GM12872 (cell line): ENCODE data around the gene CDKL4.

Experiments
- TF ChIP-seq, protein P1 (sequence below): IDR thresholded peaks from 3 replicates; pipeline ENCODE4 v1.5.1; 2011; ENCODE audit warnings: low read depth, mild to moderate bottlenecking, low read length, moderate library complexity; ENCODE audit not compliant: insufficient read depth

CDKL4 gene

DNA sequence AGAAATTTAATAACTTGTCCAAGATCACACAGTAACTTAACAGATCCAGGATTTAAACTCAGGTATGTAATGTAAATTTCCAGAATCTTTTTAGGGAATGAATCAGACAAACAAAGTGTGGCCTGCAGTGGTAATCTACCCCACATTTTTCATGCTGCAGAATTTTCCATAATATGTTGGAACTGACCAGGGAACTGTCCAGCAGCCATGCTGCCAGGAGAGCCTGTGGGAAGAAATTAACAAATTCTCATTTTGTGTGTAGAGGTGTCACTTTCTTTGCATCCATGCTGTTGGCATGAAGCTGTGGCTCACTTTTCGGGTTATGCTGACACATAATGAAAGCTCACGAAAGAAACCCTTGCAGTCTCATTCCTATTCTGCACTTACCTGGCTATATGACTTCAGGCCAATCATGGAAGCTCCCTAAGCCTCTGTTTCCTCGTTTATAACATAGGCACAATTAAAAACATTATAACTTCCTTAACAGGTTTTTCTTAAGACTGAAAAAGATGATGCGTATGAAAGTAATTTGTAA is 54.7 kb downstream of the CDKL4 start:
- TF ChIP-seq, protein P1, sequence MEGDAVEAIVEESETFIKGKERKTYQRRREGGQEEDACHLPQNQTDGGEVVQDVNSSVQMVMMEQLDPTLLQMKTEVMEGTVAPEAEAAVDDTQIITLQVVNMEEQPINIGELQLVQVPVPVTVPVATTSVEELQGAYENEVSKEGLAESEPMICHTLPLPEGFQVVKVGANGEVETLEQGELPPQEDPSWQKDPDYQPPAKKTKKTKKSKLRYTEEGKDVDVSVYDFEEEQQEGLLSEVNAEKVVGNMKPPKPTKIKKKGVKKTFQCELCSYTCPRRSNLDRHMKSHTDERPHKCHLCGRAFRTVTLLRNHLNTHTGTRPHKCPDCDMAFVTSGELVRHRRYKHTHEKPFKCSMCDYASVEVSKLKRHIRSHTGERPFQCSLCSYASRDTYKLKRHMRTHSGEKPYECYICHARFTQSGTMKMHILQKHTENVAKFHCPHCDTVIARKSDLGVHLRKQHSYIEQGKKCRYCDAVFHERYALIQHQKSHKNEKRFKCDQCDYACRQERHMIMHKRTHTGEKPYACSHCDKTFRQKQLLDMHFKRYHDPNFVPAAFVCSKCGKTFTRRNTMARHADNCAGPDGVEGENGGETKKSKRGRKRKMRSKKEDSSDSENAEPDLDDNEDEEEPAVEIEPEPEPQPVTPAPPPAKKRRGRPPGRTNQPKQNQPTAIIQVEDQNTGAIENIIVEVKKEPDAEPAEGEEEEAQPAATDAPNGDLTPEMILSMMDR, result no peak

DNA sequence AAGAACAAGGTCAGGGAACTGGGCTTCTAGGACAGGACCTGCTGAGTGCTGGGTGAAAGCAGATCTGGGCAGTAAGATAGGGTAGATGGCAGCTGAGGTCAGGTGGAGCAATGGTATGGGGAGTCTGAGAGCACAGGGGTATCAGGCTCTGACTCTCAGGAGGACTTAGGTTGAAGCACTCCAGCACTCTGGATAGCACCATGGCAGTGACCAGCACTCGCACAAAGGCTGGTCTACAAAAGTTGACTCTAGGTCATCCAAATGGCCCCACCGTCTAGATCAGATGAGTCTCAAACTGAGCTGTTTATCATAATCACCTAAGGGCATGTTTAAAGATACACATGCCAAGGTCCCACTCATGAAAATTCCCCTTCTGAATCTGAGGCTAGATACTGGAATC is 60.1 kb downstream of the CDKL4 start:
- TF ChIP-seq, protein P1, result no peak

DNA sequence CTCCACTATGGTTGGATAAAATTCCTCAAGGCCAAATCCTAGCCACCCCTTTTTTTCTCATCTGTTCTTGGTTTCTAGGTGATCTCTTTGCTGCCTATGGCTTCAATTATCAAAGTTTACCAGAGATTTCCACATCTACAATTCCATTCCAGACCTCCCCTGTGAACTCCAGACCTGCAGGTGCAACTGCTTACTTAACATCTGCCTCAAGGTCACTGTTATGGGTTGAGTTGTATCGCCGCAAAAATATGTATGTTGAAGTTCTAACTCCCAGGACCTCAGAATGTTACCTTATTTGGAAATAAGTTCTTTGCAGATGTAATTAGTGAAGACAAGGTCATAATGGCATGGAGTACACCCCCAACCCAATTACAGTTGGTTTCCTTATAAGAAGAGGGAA is 62.5 kb downstream of the CDKL4 start:
- TF ChIP-seq, protein P1, result no peak

DNA sequence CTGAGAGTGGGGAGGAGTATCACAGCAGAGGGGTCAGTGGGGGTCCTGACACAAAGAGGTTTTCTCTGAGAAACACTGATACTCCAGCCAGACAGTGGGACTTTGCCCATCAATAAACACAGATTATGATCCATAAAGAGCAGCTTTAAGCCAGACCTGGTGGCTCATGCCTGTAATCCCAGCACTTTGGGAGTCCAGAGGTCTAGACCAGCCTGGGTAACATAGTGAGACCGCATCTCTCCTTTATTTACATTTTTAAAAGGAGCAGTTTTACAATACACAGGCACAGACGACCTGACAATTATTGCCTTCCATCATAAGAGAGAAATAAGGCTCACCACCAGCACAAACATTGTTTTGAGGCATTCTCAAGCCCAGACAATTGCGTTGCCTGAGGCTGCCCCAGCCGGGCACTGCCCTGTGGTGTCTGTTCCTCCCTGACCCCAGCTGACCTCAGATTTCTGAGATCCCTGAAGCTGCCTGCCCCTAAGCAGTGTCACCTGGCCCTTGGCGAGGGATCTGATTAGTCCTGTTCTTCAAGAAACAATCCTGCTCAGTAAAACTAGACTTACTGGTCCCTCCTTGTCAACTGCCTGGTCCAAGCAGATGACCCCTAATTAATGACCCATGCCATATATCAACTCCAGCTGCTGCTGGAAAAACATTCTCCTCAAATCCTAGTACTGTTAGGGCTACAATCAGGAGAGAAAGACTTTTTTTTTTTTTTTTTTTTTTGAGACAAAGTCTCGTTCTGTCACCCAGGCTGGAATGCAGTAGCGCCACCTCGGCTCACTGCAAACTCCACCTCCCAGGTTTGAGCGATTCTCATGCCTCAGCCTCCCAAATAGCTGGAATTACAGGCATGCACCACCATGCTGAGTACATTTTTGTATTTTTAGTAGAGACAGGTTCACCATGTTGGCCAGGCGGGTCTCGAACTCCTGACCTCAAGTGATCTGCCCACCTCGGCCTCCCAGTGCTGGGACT is 63.5 kb downstream of the CDKL4 start:
- TF ChIP-seq, protein P1, result no peak

DNA sequence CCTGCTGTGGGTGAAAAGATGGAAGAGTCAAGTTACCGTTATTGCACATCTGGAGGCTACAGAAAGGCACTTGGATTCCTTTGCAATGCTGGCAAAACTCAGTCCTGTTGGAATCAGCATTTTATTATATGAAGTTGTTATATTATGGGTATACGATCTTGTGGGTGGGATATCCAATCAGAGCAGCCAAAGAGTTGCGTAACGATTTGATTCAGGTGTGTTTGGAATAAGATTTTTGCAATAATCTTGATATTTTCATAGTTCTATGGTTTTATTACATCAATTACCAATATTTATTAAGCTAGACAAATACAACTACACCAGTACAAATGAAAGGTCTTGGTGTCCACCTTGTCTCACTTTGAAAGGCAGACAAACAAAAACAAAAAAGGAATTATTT is 65.0 kb downstream of the CDKL4 start:
- TF ChIP-seq, protein P1, result no peak

DNA sequence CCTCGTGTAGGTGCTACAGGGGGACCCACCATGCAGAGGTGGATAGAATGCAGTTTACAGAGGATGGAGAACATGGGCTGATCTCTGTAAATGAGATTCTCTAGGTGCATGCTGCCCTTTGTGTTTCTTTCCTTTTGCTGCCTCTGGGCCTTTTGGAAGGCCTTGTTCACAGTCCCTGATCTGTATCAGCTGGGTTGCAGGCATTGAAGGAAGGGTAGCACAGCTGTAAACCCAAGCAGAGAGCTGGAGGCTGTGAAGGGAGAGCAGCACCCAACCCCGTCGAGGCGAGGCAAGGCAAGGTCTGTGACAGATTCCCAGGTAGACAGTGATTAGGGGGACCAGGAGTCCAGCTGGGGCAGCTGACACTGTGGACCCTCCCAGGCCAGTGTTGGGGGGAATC is 66.8 kb downstream of the CDKL4 start:
- TF ChIP-seq, protein P1, result no peak

DNA sequence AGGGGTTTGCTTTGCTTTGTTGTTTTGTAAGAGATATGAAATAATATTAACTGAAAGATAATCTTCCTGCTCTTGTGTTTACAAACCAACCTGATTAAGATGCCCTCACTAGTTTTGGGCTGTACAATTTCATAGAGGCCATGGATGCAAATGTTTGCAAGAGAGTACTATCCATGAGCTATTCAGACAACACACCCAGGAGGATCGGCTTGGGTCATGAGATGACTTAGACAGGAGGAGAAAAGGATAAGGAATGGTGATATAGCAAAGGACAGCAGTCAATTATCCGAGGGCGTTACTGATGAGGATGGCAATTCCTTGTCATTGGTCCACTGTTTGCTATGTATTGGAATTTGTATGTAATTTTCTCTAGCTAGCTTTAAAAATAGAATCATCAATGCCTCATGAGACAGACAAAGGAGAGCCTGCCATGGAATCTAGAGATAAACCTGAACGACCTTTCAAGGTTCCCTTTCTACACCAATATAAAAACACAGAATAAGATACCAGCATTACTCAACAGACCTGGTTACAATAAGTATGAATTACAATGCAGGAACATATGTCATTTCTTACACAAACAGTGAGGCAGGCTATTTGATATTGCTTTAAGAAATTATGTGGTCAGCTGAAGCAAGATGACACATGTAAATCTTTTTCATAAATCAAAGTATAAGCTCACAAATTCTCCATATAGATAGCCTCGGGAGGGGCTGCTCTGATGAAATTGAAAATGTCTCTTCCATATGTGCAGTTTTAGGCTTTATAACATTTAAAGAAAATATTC is 68.6 kb downstream of the CDKL4 start:
- TF ChIP-seq, protein P1, result no peak
